Caco-2 (cell line): ENCODE measurements around the gene PRSS38. TPM values are rescaled to one million over a fixed set of nuclear protein-coding genes. Genes with fewer than 3 reads are reported as not detected.

ENCODE experiments used
- BruUV-seq: library from RNA; stranded (reverse); fragments of 400-500 nt; replicated peaks from 2 replicates; lab custom pipeline; 2021; lab: Mats Ljungman, UMichigan
- CTCF ChIA-PET: fragments of 300-600 bp; sonication (Branson Sonifier 250); formaldehyde crosslinking; loops from one replicate; lab custom pipeline; 2022; ENCODE audit warnings: antibody characterized with exemption; lab: Charles Lee
- POLR2A ChIA-PET: fragments of 300-600 bp; sonication (Branson Sonifier 250); formaldehyde crosslinking; loops from one replicate; lab custom pipeline; 2022; ENCODE audit warnings: antibody characterized with exemption; lab: Charles Lee
- DNase-seq, 2 experiments: peaks; one replicate each; pipeline versions ENCODE4 v3.0.0 to v3.0.0-alpha.2; 2020 to 2022
- H3K27me3 ChIP-seq: replicated peaks from 2 replicates; pipeline ENCODE4 v1.6.0; 2011; ENCODE audit warnings: low read length; ENCODE audit not compliant: control insufficient read depth, insufficient read depth
- H3K36me3 ChIP-seq: 2 replicates; pipeline ENCODE4 v1.5.1; 2011; ENCODE audit warnings: low read length; ENCODE audit not compliant: control insufficient read depth, insufficient read depth
- H3K4me1 ChIP-seq: fragments of 250-450 bp; sonication (Bioruptor Pico); 2 replicates; pipeline ENCODE4 v1.5.1; 2020; ENCODE audit warnings: mild to moderate bottlenecking
- H3K4me3 ChIP-seq: 2 replicates; pipeline ENCODE4 v1.5.1; 2011; ENCODE audit warnings: low read depth, mild to moderate bottlenecking, control low read depth, low read length
- H3K9me3 ChIP-seq: fragments of 250-450 bp; sonication (Bioruptor Pico); 2 replicates; pipeline ENCODE4 v1.5.1; 2020; ENCODE audit warnings: mild to moderate bottlenecking, moderate library complexity
- H3K27ac Mint-ChIP-seq: one replicate; pipeline ENCODE4 v1.8.0; 2022; ENCODE audit warnings: mixed read lengths; ENCODE audit not compliant: unreplicated experiment
- H3K27me3 Mint-ChIP-seq: one replicate; pipeline ENCODE4 v1.8.0; 2022; ENCODE audit warnings: mixed read lengths; ENCODE audit not compliant: insufficient read depth, unreplicated experiment
- H3K36me3 Mint-ChIP-seq: one replicate; pipeline ENCODE4 v1.8.0; 2022; ENCODE audit warnings: mild to moderate bottlenecking, mixed read lengths; ENCODE audit not compliant: insufficient read depth, unreplicated experiment
- H3K4me1 Mint-ChIP-seq: one replicate; pipeline ENCODE4 v1.8.0; 2022; ENCODE audit warnings: low read depth, mixed read lengths; ENCODE audit not compliant: unreplicated experiment
- H3K4me3 Mint-ChIP-seq: one replicate; pipeline ENCODE4 v1.8.0; 2022; ENCODE audit warnings: mild to moderate bottlenecking, moderate library complexity, mixed read lengths; ENCODE audit not compliant: unreplicated experiment
- H3K9me3 Mint-ChIP-seq: one replicate; pipeline ENCODE4 v1.8.0; 2022; ENCODE audit warnings: mixed read lengths; ENCODE audit not compliant: unreplicated experiment
- intact Hi-C: fragments of 100-400 bp; cut with micrococcal nuclease; formaldehyde crosslinking; loops from one replicate; pipeline ENCODE4 v1.10.0; 2022; ENCODE audit not compliant: unreplicated experiment
- total RNA-seq: library from RNA; stranded (reverse); gene quantifications from 2 replicates; pipeline ENCODE4 v1.2.3, GENCODE V29; 2022
- TF ChIP-seq, protein P1 (sequence below), 2 experiments: fragments of 200-600 bp in 1 of 2; IDR thresholded peaks; 1 replicate in 1 of 2; 2 replicates in 1 of 2; pipeline versions ENCODE4 v1.5.1 to v1.8.0; 2011 to 2022; ENCODE audit warnings: antibody characterized with exemption in 1 of 2, control low read depth in 1 of 2, inconsistent platforms in 1 of 2, low read depth in 1 of 2, low read length in 1 of 2, mild to moderate bottlenecking in 1 of 2, moderate library complexity in 1 of 2; ENCODE audit not compliant: insufficient read depth in 1 of 2, severe bottlenecking in 1 of 2, unreplicated experiment in 1 of 2

PRSS38 gene
- total RNA-seq, 1 experiment from 2014 or later: not detected

GRCh38 chr1:227855687-227856086, 40.2 kb downstream of the PRSS38 start:
- Mint-ChIP-seq H3K27ac (no peak overlapping the region), H3K27me3 (peaks cover 24% of the 10 kb centered on the region), H3K4me1 (no peaks in the 10 kb centered on the region), H3K9me3 (no peaks in the 10 kb centered on the region), H3K36me3 (no peaks in the 10 kb centered on the region), H3K4me3 (no peak overlapping the region)
- intact Hi-C loops: no loop called here
- DNase-seq: no peak
- H3K27me3 ChIP-seq: no peaks in the 10 kb centered on the region
- TF ChIP-seq, protein P1, sequence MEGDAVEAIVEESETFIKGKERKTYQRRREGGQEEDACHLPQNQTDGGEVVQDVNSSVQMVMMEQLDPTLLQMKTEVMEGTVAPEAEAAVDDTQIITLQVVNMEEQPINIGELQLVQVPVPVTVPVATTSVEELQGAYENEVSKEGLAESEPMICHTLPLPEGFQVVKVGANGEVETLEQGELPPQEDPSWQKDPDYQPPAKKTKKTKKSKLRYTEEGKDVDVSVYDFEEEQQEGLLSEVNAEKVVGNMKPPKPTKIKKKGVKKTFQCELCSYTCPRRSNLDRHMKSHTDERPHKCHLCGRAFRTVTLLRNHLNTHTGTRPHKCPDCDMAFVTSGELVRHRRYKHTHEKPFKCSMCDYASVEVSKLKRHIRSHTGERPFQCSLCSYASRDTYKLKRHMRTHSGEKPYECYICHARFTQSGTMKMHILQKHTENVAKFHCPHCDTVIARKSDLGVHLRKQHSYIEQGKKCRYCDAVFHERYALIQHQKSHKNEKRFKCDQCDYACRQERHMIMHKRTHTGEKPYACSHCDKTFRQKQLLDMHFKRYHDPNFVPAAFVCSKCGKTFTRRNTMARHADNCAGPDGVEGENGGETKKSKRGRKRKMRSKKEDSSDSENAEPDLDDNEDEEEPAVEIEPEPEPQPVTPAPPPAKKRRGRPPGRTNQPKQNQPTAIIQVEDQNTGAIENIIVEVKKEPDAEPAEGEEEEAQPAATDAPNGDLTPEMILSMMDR (IDR thresholded peaks at IDR 0.05; ENCODE audit: insufficient read depth in 1 of 2, low read depth in 1 of 2, low read length in 1 of 2, severe bottlenecking in 1 of 2, unreplicated experiment in 1 of 2): no peak
- CTCF ChIA-PET: no interaction called here
- no peaks in the 10 kb centered on the region for H3K9me3 ChIP-seq
- no peaks in the 10 kb centered on the region for H3K4me1 ChIP-seq
- POLR2A ChIA-PET: no interaction called here
- no peak overlapping the region for H3K4me3 ChIP-seq
- BruUV-seq: no TSS peak
- no peaks in the 10 kb centered on the region for H3K36me3 ChIP-seq

DNA sequence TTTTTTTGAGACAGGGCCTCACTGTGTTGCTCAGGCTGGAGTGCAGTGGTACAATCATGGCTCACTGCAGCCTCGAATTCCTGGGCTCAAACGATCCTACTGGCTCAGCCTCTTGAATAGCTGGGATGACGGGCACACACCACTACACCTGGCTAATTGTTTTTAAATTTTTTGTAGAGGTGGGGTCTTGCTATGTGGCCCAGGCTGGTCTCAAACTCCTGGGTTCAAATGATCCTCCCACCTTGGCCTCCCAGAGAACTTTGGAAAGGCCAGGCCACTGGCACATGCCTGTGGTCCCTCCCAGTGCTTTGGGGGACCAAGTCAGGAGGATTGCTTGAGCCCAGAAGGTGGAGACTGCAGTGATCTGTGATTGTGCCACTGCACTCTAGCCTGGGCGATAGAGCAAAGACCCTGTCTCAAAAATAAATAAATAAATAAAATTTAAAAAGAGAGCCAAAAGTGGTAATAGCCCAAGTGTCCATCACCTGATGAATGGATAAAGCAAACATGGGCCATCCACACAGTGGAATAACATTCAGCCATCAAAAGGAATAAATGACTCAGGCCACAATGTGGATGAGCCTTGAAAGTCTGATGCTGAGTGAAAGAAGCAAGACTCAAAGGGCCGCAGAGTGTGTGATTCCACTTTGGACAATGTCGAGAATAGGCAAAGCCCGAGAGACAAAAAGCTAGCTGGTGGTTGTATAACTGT, 40.8 kb downstream of the PRSS38 start:
- POLR2A ChIA-PET: no interaction called here
- H3K27ac Mint-ChIP-seq: no peak overlapping the region

GRCh38 chr1:227864882-227865281, 49.4 kb downstream of the PRSS38 start:
- POLR2A ChIA-PET: no interaction called here
- intact Hi-C loops: no loop called here
- TF ChIP-seq, protein P1 (IDR thresholded peaks at IDR 0.05; ENCODE audit: insufficient read depth in 1 of 2, low read depth in 1 of 2, low read length in 1 of 2, severe bottlenecking in 1 of 2, unreplicated experiment in 1 of 2): no peak
- no peak overlapping the region for H3K4me3 ChIP-seq
- H3K36me3 ChIP-seq: no peaks in the 10 kb centered on the region
- no TSS peak for BruUV-seq
- H3K9me3 ChIP-seq: peaks cover 10% of the 10 kb centered on the region; the same call in 1 of the 2 replicates
- Mint-ChIP-seq H3K27me3 (peaks cover 22% of the 10 kb centered on the region), H3K9me3 (peaks cover 10% of the 10 kb centered on the region), H3K27ac (no peak overlapping the region), H3K4me3 (no peak overlapping the region), H3K4me1 (no peaks in the 10 kb centered on the region), H3K36me3 (no peaks in the 10 kb centered on the region)
- no peak for DNase-seq
- no peaks in the 10 kb centered on the region for H3K4me1 ChIP-seq
- H3K27me3 ChIP-seq: peaks cover 2% of the 10 kb centered on the region; the same call in 1 of the 2 replicates
- CTCF ChIA-PET: no interaction called here

More for the DNA sequence above, 40.8 kb downstream of the PRSS38 start:
- TF ChIP-seq, protein P1 (IDR thresholded peaks at IDR 0.05; ENCODE audit: insufficient read depth in 1 of 2, low read depth in 1 of 2, low read length in 1 of 2, severe bottlenecking in 1 of 2, unreplicated experiment in 1 of 2): no peak
- BruUV-seq: no TSS peak
- CTCF ChIA-PET: no interaction called here
- intact Hi-C loops: no loop called here
- no peaks in the 10 kb centered on the region for H3K9me3 ChIP-seq
- Mint-ChIP-seq H3K4me3 (no peak overlapping the region), H3K4me1 (no peaks in the 10 kb centered on the region), H3K9me3 (no peaks in the 10 kb centered on the region), H3K27me3 (peaks cover 24% of the 10 kb centered on the region), H3K36me3 (no peaks in the 10 kb centered on the region)
- no peaks in the 10 kb centered on the region for H3K4me1 ChIP-seq
- H3K36me3 ChIP-seq: no peaks in the 10 kb centered on the region
- DNase-seq: no peak
- H3K4me3 ChIP-seq: no peak overlapping the region
- no peaks in the 10 kb centered on the region for H3K27me3 ChIP-seq
